Left ventricle myocardium inferior (tissue), 1 donor: ENCODE data around the gene SKI. TPM values are rescaled to one million over a fixed set of nuclear protein-coding genes. Genes with fewer than 3 reads are reported as not detected.

Source experiments
- DNase-seq: peaks from one replicate; pipeline ENCODE4 v3.0.0-alpha.2; 2020
- H3K27ac ChIP-seq: fragments of 200-600 bp; replicated peaks from 2 replicates; pipeline ENCODE4 v1.8.0; 2021
- H3K27me3 ChIP-seq: fragments of 200-600 bp; 2 replicates; pipeline ENCODE4 v1.8.0; 2021; ENCODE audit warnings: low read depth
- H3K36me3 ChIP-seq: fragments of 200-600 bp; 2 replicates; pipeline ENCODE4 v1.8.0; 2021
- H3K4me1 ChIP-seq: fragments of 200-600 bp; 2 replicates; pipeline ENCODE4 v1.8.0; 2021
- H3K4me3 ChIP-seq: fragments of 200-600 bp; 2 replicates; pipeline ENCODE4 v1.8.0; 2021; ENCODE audit warnings: mild to moderate bottlenecking, moderate library complexity
- H3K9me3 ChIP-seq: fragments of 200-600 bp; replicated peaks from 2 replicates; pipeline ENCODE4 v1.8.0; 2021
- intact Hi-C: fragments of 100-400 bp; cut with micrococcal nuclease; formaldehyde crosslinking; loops from one replicate; pipeline ENCODE4 v1.11.0; 2022
- total RNA-seq: library from RNA; stranded (reverse); fragmentation: NEBNext Ultra II Directional; extraction: Animal tissue kit (Norgen Biotek cat#: 25700); gene quantifications from one replicate; pipeline ENCODE4 v1.2.1, GENCODE V29; 2021
- TF ChIP-seq, protein P1 (sequence below): fragments of 200-600 bp; IDR thresholded peaks from 2 replicates; pipeline ENCODE4 v1.8.0; 2021; ENCODE audit warnings: antibody characterized with exemption, mild to moderate bottlenecking, borderline replicate concordance
- donor health status: DM: no; HTN: yes; CAD: no; lungs with severe emphysema.

SKI gene
- total RNA-seq, 1 donor from 2014 or later: 37.9 TPM

GRCh38 chr1:2231532-2232254, 3.6 kb downstream of the SKI start:
- Histone ChIP-seq H3K4me3 (peak overlapping the region; percentile 78), H3K27me3 (no peaks in the 10 kb centered on the region), H3K4me1 (peaks cover 83% of the 10 kb centered on the region), H3K9me3 (no peaks in the 10 kb centered on the region), H3K36me3 (no peaks in the 10 kb centered on the region), H3K27ac (peak overlapping the region; percentile 89)
- peak; percentile 82 for DNase-seq
- TF ChIP-seq, protein P1, sequence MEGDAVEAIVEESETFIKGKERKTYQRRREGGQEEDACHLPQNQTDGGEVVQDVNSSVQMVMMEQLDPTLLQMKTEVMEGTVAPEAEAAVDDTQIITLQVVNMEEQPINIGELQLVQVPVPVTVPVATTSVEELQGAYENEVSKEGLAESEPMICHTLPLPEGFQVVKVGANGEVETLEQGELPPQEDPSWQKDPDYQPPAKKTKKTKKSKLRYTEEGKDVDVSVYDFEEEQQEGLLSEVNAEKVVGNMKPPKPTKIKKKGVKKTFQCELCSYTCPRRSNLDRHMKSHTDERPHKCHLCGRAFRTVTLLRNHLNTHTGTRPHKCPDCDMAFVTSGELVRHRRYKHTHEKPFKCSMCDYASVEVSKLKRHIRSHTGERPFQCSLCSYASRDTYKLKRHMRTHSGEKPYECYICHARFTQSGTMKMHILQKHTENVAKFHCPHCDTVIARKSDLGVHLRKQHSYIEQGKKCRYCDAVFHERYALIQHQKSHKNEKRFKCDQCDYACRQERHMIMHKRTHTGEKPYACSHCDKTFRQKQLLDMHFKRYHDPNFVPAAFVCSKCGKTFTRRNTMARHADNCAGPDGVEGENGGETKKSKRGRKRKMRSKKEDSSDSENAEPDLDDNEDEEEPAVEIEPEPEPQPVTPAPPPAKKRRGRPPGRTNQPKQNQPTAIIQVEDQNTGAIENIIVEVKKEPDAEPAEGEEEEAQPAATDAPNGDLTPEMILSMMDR: no peak
- intact Hi-C loops: loop anchor here (10.0 kb wide), 1 partner anchor 63 kb away; no protein-coding TSS in a partner anchor

DNA sequence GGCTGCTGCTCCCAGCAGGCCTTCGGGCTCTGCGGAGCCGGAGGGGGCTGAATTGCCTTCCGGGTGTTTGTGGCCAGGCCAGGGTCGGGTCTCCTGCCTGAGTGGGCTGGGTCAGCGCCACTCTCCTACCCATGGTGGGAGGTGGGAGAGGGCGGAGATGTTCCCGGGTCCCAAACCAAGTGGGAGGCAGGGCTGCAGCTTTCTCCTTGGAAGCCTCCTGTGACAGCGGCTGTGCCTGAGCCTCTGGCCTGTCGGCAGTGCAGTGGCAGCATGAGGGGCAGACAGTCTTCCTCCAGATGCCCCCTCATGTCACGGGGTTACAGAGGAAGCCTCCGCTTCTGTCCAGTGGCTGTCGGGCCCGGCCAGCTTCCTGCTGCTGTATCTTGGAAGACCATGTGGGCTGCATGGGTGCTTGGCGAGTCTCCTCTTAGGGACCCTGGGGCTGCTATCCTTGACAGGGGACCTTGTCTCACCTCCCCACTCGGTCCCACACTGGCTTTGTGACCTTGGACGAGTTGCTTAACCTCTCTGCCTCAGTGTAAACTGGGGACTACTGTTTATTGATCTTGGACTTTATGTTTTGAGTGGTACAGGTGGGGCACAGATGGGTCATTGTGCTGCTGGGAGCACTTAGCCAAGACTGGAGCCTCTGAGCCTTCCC, 4.3 kb downstream of the SKI start:
- no peak for DNase-seq
- H3K9me3 ChIP-seq: no peaks in the 10 kb centered on the region
- peaks cover 87% of the 10 kb centered on the region for H3K4me1 ChIP-seq
- H3K27ac ChIP-seq: peak overlapping the region; percentile 89
- H3K36me3 ChIP-seq: no peaks in the 10 kb centered on the region
- TF ChIP-seq, protein P1: no peak
- peak overlapping the region; percentile 78 for H3K4me3 ChIP-seq
- intact Hi-C loops: loop anchor here (10.0 kb wide), 1 partner anchor 62 kb away; no protein-coding TSS in a partner anchor
- H3K27me3 ChIP-seq: no peaks in the 10 kb centered on the region

DNA sequence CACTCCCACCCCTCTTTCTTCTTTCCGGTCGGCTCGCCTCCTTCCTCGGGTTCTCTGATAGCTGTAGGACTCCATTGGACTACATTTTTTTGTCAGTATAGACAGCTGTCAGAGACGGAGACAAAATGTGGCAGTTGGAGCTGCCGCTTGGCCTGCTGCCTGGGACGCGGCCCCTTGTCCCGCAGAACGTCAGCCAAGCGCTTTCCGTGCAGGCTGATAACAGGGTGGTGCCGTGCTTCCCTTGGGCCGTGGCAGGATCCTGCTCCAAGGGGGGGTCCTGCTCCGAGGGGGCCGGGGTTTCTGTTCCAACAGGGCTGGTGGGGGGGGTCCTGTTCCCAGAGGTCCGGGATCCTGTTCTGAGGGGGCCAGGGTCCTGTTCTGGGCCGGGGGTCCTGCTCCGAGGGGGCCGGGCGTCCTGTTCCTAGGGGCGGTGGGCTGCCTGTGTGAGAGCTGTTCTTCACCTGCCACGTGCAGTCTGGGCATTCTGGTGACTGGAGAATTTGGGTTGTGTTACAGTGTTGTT, 4.9 kb downstream of the SKI start:
- H3K4me1 ChIP-seq: peaks cover 93% of the 10 kb centered on the region
- no peak for DNase-seq
- H3K27ac ChIP-seq: peak overlapping the region; percentile 89
- TF ChIP-seq, protein P1: no peak
- H3K36me3 ChIP-seq: no peaks in the 10 kb centered on the region
- peak overlapping the region; percentile 78 for H3K4me3 ChIP-seq
- no peaks in the 10 kb centered on the region for H3K9me3 ChIP-seq
- H3K27me3 ChIP-seq: no peaks in the 10 kb centered on the region
- intact Hi-C loops: loop anchor here (10.0 kb wide), 1 partner anchor 62 kb away; no protein-coding TSS in a partner anchor

DNA sequence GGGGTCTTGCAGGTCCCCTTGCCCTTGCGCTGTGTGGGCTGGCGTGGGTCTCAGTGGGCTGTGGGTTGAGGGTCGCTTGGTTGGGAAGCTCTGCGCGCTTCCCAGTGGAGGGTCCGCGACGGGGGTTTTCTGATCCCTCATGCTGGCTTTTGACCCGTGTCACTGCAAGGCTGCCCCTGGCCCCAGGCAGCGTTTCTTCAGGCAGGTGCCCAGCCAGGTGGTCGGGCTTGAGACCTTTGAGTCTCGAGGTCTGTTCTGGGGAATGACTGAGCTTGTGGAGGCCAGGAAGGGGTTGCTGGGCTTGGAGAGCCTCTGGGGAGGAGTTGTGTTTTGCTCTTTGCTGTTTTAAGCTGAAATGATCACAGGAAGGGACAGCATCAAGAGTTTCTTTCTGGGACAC, 5.3 kb downstream of the SKI start:
- DNase-seq: no peak
- H3K27me3 ChIP-seq: no peaks in the 10 kb centered on the region
- peak overlapping the region; percentile 78 for H3K4me3 ChIP-seq
- H3K36me3 ChIP-seq: no peaks in the 10 kb centered on the region
- H3K4me1 ChIP-seq: peaks cover 98% of the 10 kb centered on the region
- intact Hi-C loops: loop anchor here (10.0 kb wide), 1 partner anchor 61 kb away; no protein-coding TSS in a partner anchor
- peak overlapping the region; percentile 89 for H3K27ac ChIP-seq
- no peaks in the 10 kb centered on the region for H3K9me3 ChIP-seq
- TF ChIP-seq, protein P1: no peak

GRCh38 chr1:2233997-2234761, 6.1 kb downstream of the SKI start:
- Histone ChIP-seq H3K9me3 (no peaks in the 10 kb centered on the region), H3K36me3 (no peaks in the 10 kb centered on the region), H3K4me1 (peaks cover 100% of the 10 kb centered on the region), H3K27me3 (no peaks in the 10 kb centered on the region), H3K27ac (peak overlapping the region; percentile 89), H3K4me3 (peak overlapping the region; percentile 78)
- peak; percentile 89 for DNase-seq
- intact Hi-C loops: loop anchor here (10.0 kb wide), 1 partner anchor 61 kb away; no protein-coding TSS in a partner anchor
- TF ChIP-seq, protein P1: no peak
